Limb (tissue), 2 donors: ENCODE data around the gene CADPS2.

ENCODE experiments used
- DNase-seq, 2 donors: peaks; one replicate each; pipeline ENCODE4 v3.0.0-alpha.2; 2016; ENCODE audit errors: extremely low spot score in 2 of 2

The CADPS2 gene

GRCh38 chr7:122457969-122458368 is 428.3 kb downstream of the CADPS2 start:
- DNase-seq = no peak

DNA sequence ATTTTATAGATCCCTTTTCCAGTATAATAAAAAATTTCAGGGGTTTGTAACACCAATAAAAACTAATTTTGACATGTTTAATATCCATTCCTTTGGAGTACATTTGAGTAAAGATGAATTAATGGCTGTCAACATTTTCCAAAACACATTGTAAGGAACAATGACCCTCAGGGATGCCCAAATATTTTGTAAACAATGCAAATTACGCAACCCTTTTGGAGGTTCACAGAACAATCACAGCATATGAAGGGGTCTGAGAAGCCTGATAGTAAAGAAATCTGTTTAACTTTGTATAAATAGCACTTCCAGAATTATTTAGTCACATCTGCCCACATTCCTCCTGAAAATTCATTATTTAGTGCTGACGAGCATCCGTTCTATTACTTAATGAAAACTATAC is 428.9 kb downstream of the CADPS2 start:
- DNase-seq = no peak

GRCh38 chr7:122454776-122455507 is 431.3 kb downstream of the CADPS2 start:
- no peak for DNase-seq

GRCh38 chr7:122453432-122453831 is 432.8 kb downstream of the CADPS2 start:
- DNase-seq = no peak

DNA sequence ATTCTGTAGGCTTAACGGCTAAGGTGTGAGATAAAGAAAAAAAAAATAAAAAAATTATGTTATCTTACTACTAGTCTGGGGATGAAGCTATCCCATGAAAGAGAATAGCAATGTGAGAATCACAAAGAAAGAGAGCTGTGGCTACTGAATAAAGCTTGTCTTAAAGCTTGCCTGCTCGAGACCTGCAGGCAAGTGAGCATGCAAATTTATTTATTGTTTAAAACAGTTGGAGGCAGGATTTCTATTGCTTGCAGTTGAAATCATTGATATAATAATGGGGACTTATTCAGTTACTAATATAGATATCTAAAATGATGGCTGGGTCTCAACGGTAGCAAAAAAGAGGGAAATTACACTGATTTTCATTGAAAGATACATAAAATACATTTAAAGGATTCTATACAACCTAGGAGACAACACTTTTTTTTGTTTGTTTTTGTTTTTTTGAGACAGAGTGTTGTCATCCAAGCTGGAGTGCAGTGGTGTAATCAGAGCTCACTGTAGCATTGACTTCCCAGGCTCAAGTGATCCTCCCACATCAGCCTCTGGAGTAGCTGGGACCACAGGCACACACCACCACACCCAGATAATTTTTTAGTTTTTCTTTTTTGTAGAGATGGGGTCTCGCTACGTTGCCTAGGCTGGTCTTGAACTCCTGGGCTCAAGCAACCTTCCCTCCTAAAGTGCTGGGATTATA is 437.2 kb downstream of the CADPS2 start:
- no peak for DNase-seq

GRCh38 chr7:122442929-122443328 is 443.3 kb downstream of the CADPS2 start:
- no peak for DNase-seq

GRCh38 chr7:122438492-122438891 is 447.8 kb downstream of the CADPS2 start:
- DNase-seq = no peak

GRCh38 chr7:122438006-122438405 is 448.3 kb downstream of the CADPS2 start:
- no peak for DNase-seq

DNA sequence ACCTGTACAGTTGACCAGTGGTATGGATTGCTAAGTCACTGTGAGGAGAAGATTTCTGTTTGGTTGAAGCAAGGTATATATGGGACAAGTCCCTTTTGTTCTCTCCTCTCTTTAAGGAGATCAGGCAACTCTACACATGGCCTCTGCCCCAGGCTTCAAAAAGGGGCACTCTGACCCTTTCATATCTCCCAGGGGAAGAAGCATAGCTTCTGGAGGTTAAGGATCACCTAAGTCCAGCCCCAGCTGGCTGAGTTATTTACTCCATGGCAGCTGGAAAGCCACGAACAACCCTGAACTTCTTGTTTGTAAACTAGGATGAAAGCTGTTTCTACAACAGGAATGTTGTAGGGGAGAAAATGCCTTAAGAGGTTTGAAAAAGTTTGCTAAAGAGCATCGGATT is 452.5 kb downstream of the CADPS2 start:
- no peak for DNase-seq

DNA sequence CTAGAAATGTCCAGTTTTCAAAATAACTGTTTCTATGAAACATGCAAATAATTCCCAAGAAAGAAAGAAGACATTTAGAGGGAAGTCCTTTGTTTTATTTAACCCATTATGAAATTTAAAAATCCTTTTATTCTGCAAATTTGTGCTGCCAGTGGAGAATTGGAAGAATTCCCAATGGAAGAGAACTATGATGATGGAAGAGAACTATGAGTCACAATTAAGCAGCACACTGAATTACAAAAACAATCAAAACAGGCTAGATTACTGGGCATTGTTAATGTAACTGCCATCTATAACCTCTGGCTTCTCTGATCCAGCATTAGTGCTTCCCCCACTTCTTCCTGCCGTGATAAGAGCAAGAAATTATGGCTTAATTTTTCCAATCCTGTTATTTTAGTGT is 455.6 kb downstream of the CADPS2 start:
- no peak for DNase-seq

- DNase-seq = no peak
Measured at GRCh38 chr7:122429926-122430325, 456.3 kb downstream of the CADPS2 start.

- no peak for DNase-seq
Measured at GRCh38 chr7:122425731-122426130, 460.5 kb downstream of the CADPS2 start.

DNA sequence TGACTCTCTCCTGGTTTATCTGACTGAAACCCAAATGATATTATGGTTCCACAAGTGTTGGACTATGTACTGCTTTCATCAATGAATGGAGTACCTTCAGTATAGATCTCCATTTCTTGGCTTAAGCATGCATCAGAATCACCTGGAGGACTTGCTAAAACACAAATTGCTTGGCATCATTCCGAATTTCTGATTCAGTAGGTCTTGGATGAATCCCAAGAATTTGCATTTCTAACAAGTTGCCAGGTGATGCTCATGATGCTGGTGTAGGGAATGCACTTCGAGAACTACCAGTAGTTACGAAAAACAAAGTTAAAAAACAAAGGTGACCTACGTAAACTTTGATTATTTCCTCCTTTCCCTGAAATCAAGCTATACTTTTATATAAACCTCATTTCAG is 462.7 kb downstream of the CADPS2 start:
- DNase-seq = no peak

DNA sequence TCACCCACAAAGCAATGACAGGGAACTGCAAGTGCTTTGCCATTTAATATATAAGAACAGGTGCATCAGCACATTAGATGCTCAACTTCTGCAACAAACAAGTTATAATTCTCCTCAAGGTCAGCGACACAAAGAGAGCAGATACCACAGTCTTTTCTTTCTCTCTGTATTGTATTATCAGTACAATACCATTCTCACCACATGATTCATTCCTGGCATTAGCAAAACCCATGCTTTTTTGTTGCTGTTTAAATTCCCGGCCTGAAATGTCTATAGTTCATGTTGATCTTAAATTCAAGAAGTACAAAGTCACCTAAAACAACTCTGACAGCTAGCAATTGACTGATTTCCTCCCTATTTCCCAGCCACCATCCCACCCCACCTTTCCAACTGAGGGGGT is 469.9 kb downstream of the CADPS2 start:
- no peak for DNase-seq

DNA sequence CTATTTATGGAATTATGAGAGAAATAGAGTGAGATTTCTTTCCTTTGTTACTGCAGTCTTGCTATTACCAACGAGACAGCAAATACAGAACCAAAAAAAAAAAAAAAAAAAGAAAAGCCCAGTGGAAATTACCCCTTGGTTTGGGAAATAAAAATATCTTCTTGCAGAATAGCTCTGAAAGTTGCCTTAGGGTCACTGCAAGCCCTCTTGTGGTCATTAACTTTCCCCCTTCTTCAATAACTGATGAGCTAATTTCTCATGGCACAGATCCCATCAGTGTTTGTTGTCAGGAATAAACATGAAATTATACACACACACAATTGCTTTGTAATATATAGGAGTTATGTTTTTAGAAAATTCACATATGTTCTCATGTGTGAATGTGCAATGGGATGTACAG is 470.8 kb downstream of the CADPS2 start:
- no peak for DNase-seq

GRCh38 chr7:122413339-122413738 is 472.9 kb downstream of the CADPS2 start:
- no peak for DNase-seq

DNA sequence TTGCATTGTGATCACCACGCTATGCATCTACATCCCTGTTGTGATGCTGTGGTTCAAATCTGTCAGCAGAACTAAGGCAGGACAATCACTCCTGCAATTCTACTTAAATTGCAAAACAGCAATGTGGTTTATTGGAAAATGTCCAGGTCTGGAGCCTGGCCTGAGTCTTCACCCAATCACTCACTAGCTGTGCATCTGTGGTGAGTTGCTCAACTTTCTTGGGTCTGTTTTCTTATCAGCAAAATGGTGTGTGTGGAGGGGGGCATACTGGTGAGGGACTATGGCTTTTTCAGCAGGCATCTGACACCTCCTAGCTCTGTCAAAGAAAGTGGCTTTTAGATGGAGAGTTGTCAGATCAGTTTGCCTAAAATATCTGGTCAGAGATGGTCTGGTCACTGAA is 473.4 kb downstream of the CADPS2 start:
- DNase-seq = no peak

- DNase-seq = no peak
Measured at GRCh38 chr7:122412441-122412840, 473.8 kb downstream of the CADPS2 start.

DNA sequence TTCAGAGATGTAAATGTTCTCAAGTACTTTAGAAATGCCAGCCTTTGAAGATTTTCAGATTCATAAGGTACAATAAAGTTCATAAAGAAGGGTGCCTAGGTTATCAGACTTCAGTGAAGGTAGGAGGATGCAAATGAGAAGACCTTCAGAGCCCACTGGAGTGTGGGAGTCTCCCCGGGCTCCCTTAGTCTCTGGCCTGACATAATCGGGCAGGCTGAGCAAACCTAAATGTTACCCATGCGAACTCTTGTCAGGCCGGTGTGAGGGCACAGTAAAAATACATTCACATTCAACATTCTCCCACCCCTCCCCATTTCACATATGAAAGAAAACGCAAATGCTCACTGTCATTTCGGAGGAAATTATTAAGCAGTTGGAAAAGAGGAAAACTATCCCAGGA is 479.1 kb downstream of the CADPS2 start:
- DNase-seq = no peak

DNA sequence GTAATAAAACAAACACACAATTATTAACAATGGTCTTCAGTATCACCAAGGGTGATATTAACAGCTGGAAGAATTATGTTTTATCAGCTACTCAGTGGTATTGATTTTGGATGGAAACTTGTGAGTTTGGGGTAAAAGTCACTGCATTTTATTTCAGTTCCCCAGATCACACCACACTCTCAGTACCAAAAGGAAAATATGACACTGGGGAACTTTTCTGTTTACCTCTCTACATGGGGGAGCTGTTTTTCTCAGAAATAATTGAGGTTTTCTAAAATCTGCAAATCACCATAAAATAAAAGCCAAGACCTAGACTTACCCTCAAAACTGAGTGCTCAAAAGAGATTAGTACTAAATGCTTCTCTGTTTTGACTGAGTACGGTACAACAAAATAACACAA is 483.1 kb downstream of the CADPS2 start:
- no peak for DNase-seq

DNA sequence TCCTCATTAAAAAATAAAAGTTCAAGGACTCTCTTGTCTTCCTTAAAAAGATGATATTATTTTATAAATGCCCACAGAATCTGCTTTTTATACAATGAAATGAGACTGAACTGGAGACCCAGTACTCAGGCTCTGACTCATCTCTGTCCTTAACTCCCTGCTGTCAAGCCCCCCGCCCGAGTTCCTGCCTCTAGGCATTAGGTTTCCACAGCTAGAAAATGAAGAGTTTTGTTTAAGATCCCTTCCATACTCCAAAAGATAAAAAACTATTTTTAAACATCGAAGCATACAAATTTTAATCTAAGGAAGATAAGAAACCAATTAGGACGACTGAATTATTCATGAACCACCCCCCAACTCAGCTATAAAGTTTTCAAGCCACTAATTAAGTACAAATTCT is 484.0 kb downstream of the CADPS2 start:
- no peak for DNase-seq

DNA sequence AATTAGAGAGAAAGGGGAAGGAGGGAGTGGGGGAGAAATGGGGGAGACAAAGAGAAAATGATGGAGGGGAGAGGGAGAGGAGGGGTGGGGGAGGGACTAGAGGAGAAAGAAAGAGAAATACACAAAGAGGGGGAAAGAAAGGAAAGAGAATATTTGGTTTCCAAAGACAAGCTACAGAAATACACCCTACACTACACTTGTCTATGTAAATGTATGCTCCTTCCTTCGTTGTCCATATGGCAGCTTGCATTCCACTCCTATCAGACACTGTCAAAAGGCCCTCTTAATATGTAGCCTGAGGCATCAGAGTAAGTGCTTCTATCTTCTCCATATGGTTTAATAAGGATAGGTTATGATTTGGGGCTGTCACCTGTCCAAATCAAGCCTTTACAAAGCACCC is 488.9 kb downstream of the CADPS2 start:
- no peak for DNase-seq

DNA sequence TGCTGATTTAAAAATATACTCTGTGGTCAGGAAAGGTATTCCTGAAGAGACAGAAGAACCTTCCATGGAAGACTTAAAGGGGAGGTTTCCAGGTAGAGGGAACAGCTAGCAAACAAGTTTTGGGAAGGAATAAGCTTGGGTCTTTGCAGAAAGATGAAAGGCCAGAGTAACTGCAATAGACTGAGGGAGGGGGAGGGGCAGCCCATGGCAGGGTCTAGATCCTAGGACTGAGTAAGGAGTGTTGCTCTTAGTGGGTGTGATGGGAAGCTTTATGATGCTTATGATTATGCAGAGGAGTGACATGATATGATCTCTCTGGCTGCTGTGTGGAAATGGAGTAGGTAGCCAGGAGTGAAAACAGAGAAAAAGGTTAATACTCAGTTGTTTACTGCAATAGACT is 491.7 kb downstream of the CADPS2 start:
- DNase-seq = no peak
